GM21447 (cell line): ENCODE measurements around the gene SMTNL2.
"Not testable (repeated sequence)": the region's sequence is repeated elsewhere in the genome, so short reads cannot be mapped to it uniquely, and the experiment has no call there.

Experiments
- ATAC-seq: cut with Tn5 transposase; IDR thresholded peaks from one replicate; pipeline ENCODE4 v1.9.1; 2021; ENCODE audit not compliant: unreplicated experiment

SMTNL2 gene

DNA sequence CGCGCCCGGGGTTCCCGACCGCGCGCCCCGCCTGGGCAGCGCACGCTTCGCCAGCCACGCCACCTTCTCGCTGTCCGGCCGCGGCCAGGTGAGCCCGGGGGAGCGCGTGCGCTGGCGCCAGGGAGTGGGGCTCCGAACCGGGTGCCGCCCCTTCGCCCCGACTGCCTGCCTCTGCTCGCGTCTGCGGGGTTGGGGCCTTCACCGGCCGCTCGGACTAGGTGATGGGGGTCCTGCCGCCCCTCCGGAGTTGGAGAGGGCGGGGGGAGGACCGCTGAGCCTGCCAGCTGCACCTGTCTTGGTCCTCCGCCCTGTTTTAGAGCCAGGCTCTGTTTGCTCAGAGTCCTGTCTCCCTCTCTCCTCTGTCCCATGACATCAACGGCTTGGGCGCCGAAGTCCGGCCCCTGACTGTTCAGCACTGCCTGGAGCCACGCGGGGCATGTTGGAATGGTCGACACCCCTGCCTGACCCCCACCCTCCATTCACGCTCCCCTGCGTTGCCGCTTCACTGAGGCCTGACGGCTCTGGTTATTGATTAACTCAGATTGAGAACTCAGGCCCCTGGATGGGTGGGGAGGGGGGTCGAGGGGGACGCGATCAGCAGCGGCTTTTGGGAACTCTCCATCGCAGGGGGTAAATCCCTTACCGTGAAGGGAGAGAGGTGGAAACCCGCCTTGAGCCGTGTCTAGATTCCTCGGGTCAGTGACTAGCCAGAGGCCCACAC, 748 bp downstream of the SMTNL2 start:
- ATAC-seq = no peak

DNA sequence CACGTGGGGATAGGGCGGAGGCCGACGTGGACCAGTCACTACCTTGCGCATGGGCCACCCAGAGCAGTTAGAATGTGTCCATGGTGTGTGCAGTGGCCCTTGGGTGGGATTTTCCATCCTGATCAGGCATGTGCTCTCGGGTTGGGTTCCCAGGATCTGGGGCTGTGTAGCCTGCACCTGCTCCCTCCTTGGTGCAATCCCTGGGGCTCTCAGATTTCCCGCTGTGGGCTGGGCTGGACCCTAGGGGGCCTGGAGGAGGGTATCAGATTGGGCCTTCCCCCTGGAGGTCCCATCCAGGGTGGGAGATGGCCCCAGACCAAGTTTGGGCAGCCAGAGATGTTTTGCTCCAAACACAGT, 1.3 kb downstream of the SMTNL2 start:
- ATAC-seq = no peak

DNA sequence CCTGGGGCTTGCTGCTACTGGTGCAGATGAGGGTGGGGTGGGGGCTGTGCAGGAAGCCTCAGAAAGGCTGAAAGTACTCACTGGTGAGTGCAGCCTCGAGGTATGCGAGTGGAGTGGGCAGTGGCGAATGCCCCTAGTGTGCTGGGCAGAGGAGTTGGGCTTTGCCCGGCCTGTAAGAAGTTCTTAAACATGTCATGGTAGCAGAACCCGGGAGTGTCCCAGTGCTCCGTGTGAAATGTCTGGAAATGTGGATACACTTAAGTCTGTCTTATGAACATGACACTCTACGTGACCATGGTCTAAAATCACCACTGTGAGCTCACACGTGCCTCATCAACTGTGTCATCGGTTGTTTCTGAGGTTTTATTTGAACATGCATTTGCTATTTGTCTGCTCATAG, 1.7 kb downstream of the SMTNL2 start:
- no peak for ATAC-seq

DNA sequence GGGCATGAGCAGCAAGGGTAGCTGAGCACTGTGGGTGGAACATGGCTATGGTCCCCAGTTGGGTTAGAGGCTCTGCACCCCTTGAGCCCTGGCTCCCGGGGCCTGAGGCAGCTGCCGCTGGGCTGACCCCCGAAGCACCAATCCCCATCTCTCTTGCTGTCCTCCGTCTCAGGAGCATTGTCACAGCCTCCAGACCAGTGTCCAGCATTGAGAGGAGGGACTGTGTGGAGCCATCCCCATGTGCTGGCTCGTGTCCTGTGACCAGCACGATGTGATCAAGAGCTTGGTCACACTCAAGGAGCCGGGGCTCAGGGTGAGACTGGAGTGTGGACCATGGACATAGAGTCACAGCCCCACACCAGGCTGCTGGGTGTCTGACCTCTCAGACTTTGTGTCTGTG, 2.9 kb downstream of the SMTNL2 start:
- ATAC-seq = no peak

DNA sequence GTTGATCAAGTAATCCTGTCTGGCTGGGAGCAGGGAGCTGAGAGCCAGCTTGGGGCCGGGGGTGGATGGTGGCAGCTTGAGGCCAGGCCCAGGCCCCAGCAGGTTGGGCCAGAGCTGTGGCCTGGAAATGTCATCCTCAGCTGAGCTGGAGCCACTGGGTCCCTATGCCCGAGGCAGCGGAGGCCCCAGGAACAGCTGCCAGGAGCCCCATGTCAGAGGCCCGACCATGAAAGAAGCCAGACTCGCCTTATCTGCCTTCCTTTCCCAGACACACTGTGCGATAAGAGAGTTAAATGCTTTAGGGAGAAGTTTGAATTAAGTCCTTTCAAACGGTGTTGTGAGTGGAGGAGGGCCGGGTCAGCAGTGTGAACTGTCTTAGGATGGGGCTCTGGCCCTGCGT, 3.5 kb downstream of the SMTNL2 start:
- ATAC-seq = no peak

DNA sequence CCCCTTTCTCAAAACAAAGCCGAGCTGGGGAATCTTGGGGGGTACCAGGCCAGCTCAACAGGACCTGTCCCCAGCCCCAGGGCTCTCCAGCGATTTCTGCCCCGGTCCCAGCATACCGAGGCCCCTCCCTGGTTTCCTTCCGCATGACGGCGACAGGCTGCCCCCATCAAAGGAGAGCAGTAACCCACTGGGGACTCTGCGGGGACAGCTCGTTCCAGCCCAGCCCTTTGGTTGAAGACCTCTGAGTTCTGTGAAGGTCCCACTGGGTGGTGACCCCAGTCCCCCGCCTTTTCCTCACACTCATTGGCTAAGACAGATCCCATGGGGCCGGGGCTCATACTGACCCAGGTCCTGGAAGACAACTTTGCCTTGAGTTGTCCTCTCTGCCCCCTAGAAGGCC, 4.1 kb downstream of the SMTNL2 start:
- no peak for ATAC-seq

DNA sequence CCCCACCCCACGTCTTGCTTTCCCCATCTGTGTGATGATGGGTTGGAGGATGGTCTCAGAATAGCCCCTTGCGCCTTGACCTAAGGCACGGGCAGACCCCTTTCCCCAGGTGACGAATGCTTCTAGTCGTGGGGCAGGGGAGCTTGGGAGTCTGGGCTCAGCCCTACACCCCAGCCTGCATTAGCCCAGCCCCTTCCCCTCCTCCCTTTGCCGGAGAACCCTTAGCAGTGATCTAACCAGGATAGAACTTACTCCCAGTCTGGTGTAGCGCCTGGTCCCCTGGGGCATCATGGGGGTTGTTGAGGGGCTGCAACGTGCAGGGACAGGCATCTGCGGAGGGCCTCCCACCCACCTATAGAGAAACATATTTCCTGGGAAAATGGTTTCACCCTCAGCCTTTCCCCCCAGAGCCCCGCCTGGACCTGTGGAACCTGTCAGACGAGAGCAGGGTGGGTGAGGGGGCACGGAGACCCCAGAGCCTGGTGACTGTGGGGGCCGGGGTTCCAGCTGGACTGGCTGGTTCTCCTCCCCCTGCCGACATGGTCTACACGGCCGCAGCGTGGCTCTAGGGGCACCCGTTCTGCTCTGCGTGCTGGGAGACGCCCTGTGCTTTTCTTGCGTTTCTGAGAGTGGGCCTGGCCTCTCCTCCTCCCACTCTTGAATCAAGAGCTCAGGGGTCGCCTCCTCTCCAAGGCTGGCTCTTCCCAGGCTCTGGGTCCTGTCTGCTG, 4.7 kb downstream of the SMTNL2 start:
- ATAC-seq = no peak

DNA sequence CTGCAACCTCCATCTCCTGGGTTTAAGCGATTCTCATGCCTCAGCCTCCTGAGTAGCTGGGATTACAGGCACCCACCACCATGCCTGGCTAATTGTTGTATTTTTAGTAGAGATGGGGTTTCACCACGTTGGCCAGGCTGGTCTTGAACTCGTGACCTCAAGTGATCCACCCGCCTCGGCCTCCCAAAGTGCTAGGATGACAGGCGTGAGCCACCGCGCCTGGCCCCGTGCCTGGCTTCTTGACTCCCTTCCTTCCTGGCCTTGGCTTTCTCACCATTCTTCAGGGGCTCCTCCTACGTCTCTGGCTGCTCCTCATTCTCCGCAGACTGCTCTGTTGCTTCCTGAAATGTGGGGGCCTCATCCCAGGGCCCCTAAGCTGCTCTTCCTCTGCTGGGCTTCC, 5.7 kb downstream of the SMTNL2 start:
- ATAC-seq = not testable (repeated sequence)

DNA sequence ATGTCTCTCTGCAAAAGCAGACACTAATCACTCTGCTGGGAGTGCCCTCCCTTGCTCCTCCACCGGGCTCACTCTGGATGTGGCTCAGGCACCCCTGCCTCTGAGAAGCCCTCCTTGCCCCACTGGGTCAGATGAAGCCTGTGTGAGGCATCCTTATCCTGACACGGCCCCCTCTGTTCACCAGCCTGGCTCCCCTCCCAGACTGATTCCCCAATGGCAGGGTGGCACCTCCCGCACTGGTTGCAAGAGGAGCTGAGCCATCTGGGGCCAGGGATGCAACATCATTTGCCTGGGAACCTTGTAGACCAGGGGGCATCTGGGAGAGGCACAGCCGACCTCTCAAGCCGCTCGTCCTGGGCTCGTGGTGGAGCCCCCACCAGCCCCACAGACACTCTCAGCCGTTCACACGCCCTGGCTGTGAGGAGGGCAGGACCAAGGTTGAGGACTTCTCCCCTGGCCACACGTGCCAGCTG, 6.7 kb downstream of the SMTNL2 start:
- no peak for ATAC-seq

DNA sequence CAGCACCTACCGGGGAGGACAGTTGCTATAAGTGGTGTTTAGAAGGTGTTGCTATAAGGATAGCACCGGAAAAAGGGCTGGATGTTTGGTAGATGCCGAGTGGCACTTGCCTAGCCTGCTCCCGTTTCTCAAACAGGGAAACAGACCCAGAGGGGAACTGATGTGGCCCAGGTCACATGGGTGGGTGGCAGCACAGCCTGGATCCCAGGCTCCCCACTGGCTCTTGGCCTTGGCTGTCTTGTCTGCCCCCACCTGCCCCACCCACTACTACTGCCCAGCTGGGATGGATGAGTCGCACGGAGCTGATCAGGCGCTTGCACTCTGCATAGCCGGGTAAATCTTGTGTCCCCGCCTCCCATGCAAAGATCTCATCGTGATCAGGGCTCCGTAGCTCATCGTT, 7.2 kb downstream of the SMTNL2 start:
- no peak for ATAC-seq

DNA sequence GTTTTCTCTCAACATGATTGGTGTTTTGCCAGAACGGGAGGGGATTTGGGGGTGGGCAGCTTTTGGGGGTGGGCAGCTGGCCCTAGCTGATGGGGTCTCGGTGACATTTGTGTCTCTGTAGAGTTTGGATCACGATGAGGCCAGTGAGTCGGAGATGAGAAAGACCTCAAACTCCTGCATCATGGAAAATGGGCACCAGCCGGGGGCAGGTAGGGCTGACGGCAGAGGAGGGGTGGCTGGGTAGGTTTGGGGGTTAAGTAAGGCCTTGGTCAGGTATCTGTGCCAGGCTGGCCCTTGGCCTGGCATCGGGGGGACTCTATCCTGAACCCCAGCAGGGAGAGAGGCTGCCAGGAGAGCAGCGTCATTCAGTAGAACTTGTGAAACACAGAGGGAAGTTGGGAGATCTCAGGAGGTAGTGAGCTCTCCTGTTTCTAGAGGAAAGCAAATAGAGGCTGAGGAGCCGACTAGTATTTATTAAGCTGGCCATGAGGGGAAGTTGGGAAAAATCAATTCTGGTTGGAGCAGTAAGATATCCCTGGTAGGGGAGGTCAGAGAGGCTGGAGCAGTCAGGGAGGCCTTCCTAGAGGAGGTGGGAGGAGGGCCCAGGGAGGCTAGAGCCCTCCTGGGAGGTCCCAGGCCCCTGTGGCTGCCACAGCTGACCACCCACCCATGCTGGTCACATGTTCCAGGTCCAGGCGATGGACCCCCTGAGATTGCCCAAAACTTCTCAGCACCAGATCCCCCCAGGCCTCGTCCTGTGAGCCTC, 8.1 kb downstream of the SMTNL2 start:
- no peak for ATAC-seq

DNA sequence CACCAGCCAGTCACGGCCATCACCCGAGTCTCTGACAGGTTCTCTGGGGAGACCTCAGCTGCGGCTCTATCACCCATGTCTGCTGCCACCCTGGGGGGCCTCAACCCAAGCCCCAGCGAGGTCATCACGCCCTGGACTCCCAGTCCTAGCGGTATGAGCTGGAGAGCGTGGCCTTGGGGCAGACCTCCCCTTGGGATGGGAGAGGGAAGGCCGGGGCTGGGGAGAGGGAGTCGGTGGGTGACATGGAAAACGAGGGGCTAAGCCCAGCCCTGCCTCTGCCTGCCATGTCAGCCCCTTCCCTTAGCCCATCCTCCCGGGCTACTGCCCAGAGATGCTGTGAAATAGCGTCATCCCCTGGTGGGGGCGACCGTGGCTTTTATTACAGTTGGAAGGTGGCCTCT, 8.7 kb downstream of the SMTNL2 start:
- no peak for ATAC-seq

DNA sequence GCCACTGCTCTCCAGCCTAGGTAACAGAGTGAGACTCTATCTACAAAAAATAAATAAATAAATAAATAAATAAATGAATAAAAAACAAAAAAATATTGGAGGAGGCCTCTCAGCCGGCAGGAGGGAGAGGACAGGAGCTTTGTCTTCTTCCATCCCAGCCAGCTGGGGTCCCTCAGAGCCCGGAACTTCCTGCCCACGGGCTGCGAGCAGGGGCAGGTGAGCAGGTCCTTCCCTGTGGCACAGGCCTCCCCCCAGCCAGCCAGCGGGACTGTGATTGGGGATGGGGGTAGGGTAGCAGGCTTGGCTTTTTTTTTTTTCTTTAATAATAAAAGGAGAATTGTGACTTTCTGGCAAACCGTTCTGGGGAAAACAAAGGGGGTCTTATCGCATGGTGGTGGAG, 10.1 kb downstream of the SMTNL2 start:
- ATAC-seq = no peak

DNA sequence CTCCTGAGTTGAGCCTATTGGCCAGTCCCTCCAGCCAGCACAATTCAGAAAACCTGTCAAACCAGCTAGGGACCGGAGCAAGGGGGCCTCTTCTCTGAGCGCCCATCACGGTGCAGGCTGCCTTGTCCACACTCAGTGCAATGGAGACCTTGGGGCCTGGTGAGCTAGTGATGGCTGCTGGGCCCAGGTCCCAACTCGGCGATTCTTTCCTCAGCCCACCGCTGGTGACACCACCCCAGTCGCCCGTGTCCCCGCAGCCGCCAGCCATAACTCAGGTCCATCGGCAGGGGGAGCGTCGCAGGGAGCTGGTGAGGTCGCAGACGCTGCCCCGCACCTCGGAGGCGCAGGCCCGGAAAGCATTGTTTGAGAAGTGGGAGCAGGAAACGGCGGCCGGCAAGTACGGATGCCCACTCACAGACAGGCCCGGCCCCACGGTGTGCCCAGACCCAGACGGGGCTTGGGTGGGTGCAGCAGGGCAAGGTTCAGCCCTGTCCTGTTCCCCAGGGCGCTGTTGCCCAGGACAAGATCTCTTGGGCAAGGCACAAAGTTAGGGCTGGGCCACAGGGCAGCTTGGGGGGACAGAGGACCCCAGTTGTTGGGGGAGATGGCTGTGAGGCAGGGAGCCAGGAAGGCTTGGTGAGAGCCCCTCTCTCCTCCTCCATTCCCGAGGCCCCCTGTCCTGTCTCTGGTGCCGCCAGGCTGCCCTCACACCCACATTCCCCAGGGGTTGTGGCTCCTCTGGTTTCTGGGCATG, 10.8 kb downstream of the SMTNL2 start:
- no peak for ATAC-seq

DNA sequence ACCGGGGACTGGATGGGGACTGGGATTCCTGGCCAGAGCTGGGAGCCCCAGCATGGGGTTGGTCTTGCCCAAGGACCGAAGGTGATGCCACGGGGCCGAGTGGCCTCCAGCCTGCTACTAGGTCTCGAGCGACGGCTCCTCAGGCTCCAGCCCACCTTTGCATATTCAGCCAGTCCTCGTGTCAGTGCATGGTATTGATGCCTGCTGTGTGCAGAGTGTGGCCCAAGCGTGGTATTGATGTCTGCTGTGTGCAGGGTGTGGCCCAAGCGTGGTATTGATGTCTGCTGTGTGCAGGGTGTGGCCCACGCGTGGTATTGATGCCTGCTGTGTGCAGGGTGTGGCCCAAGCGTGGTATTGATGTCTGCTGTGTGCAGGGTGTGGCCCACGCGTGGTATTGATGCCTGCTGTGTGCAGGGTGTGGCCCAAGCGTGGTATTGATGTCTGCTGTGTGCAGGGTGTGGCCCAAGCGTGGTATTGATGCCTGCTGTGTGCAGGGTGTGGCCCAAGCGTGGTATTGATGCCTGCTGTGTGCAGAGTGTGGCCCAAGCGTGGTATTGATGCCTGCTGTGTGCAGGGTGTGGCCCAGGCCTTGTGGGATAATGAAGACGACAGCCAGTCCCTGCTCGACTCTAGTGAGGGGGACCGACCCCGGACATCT, 11.5 kb downstream of the SMTNL2 start:
- not testable (repeated sequence) for ATAC-seq

DNA sequence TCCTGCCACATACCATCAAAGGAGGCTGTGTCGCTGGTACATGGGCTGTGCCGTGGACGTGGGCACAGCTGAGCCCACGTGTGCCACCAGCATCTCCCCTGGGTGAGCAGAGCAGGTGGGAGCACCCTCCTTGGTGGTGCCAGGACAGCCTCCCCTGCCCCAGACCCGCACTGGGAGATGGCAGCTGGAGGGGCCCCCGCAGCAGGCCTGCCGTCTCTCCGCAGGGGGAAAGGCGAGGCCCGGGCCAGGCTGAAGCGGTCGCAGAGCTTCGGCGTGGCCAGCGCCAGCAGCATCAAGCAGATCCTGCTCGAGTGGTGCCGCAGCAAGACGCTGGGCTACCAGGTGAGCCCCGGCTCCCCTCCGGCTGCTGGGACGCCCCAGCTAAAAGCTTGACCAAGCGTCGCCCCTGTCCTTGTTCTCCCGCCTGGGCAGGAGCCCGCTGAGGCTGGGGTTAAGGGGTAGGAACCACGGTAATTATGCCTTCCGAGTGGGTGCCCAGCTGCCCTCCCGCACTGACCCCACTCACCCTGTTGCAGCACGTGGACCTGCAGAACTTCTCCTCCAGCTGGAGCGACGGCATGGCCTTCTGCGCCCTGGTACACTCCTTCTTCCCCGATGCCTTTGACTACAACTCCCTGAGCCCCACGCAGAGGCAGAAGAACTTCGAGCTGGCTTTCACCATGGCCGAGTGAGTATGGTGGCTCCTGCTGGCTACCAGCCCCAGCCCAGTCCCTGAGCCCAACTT, 12.5 kb downstream of the SMTNL2 start:
- no peak for ATAC-seq

DNA sequence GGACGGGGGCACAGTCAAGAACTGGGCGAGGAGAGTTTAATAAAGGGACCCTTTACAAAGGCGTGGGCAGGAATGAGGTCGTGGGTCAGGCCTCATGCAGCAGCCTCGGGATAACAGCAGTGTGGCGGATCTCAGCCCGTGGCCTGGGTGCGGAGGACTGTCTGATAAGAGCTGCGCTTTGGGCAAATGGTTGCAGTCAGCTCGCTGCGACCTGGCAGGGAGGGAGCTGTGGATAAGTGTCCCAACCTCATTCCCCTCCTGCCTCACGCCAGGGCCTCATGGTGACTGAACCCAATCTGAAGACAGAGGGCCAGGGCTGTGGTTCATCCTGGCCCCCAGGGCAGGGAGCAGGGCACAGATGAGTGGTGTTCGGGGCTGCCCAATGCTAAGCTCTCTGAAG, 13.6 kb downstream of the SMTNL2 start:
- no peak for ATAC-seq

DNA sequence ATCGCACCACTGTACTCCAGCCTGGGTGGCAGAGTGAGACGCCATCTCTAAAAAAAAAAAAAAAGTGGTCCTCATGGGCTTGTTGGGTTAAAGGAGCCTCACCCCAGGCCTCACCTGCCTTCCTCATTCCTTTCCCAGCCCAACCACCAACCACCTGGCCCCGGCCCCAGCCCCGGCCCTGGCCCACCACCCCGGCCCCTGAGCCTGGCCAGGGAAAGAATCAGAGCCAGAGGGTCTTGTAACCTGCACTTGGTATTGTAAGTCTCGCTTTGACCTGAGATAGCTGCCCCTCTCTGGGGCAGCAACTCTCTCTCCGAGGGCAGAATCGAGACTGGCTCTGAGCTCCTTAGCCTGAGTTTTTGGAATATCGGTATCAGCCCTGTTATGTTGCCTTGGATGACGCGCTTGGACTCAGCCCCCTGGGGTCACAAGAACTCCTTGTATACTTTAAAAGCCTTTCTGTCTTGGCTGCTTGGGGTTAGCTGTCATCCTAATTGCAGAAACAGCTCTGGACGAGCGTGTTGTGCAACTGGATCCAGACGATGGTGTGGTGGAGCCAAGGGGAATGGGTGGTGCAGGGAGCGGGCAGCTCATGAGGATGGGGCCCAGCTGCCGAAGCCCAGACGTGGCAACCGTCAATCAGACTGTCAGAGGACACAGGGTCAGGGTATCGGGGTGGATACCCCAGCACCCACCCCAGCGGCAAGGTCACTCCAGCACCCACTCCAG, 14.6 kb downstream of the SMTNL2 start:
- no peak for ATAC-seq

DNA sequence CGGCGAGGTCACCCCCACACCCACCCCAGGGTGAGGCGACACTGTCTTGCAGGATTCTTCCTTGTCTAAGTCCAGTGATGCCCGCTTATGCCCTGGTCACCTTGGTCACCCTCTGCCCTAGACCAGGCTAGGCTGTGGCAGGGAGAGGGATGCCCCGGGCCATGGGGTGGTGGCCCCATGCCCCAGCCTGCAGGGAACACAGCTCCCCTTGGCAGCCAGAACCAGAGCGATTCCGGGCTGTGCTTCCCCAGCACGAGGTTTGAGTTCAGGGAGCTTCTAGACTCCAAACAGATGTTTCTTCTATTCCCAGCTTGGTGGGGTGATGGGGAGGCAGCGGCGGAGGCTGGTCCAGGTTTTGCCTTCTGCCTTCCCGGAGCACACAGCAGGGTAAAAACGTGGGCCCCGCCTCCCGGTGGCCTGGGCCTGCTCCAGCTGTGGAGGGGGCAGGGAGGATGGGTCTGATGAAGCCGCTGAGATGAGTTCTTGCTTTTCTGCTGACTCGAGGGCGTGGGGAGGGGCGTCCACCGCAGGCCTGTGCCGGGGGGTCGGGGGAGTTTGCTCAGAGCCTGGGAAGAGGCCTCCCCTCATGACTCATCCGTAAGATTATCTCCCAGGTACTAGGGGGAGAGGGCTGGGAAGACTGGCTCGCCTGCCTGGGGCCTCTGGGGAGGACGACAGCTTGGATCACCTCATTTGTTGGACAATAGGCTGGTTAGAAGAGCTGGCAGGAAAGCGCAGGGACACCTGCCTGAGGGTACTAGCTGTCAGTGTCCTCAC, 15.4 kb downstream of the SMTNL2 start:
- ATAC-seq = no peak
